Measurements from ENCODE around the gene LTB.
A peak's percentile ranks its signal among the peaks of the same experiment; 100 is the strongest.

LTB gene

DNA sequence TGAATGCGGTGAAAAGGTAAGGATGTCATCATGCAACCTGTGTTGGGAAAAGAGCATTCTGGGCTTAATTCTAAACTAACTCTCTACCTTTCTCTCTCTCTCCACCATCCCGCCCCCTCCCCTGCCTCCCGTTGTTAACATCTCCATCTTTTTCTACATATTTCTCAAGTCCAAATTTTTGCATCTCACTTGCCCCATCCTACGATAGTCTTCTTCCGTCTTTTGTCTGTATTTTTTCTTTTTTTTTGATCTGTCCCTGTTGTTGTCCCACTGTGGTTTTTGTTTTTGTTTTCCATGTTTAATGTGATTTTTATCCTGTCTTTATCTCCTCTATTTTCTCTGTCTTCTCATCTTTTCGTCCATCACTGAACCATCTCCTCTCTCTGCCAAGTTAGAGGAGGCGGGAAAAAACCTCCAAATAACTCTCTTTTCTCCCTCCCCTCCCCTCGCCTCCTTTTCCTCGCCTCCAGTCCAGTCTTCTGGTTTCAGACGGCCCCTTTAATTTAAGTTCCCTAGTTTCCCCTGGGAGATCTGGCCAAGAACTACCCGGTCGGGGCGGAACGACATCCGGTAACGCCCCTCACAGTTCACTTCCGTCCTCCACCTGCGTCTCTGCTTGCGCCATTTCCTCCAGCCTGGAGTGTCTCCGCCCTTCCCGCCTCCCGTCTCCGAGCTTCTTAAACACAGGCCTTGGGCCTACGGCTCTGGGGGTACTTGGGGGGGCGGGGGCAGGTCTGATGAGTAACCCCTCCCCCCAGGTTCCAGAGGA lies 35.1 kb downstream of the LTB start, which contains the start of gene NFKBIL1:
TSS of gene NFKBIL1 (plus strand) at position 651 of the 769 bp plus-strand sequence. CDS start at position 738, 87 bp downstream.
- peak; percentile 97 for DNase-seq

DNA sequence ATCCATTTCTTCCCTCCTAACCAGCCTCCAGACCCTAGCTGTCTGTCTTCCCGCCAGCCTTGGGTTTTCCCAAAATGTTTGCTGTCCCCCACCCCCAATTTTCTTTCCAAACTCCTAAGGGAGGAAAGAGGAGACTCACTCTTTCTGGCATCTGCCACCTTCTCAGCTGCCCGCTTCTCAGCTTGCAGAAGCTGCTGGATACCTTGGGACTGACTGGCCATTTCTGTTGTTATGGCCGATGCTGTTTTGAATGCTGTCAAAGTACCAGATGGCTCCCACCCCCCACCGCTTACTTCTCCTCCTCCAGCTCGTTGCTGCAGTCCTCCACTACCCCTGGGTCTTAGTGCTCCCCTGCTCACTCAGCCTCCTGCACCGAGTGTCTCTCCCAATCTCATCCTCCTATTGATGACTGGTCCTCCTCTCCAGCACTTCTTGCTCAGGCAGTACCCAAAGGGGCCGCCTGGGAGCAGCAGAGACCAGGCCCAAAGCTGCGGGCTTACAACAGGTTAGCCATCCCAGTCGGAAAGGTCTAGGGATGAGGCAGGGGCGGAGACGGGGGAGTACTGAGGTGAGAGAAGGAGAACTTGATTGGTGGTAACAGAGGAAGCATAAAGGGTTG lies 35.8 kb downstream of the LTB start, which contains the start of gene ATP6V1G2:
TSS of gene ATP6V1G2 (minus strand) at position 270 of the 619 bp plus-strand sequence. CDS start at position 221, 49 bp downstream.
- DNase-seq = peak; percentile 97

DNA sequence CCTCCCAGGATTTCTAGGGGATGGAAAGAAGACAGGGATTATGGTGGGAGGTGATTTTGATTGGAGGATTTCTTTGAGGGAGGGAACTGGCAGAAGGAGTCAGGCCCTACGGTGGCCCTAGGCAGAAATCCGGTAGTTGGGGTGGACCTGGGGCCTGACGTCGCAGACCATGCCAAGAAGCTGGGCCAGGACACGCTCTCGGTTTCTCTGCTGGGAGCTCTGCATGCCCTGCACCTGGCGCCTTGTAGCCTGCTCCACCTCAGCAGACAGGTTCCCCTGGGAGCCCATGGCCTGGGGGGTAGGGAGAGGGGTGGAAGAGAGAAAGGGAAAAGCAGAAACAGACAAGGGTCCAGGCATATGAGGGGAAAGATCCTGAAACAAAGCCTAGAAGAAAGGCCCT lies 36.9 kb downstream of the LTB start:
- DNase-seq = no peak

DNA sequence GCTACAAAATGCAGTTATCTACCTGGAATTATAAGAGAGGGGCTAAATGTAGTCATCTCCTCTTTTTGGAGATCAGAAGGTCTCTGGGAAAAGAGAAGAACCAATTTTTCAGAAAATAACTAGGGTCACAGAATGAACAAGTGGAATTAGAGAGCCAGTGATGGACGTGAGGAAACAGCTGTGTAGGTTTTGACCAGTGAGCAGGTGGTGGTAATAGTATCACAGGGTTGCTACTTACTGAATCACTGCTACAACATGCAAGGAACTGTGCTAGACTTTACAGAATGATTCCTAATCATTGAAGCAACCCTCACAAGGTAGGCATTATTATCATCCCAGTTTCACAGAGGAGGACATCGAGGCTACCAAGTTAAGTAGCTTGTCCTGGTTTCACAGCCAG lies 37.5 kb downstream of the LTB start:
- no peak for DNase-seq

DNA sequence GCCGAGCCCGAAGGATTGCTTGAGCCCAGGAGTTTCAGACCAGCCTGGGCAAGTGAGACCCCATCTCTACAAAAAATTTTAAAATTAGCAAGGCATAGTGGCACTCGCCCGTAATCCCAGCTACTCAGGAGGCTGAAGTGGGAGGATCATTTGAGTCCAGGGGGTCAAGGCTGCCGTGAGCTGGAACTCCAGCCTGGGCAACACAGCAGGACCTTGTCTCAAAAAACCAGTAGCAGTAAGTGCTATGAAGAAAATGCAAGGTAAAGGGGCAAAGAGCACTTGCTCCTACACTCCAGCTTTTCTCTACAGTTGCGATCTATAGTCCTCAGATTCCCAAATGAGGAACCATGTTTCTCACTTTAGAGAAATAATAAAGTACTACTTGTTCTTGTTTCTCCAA lies 38.6 kb downstream of the LTB start:
- no peak for DNase-seq

DNA sequence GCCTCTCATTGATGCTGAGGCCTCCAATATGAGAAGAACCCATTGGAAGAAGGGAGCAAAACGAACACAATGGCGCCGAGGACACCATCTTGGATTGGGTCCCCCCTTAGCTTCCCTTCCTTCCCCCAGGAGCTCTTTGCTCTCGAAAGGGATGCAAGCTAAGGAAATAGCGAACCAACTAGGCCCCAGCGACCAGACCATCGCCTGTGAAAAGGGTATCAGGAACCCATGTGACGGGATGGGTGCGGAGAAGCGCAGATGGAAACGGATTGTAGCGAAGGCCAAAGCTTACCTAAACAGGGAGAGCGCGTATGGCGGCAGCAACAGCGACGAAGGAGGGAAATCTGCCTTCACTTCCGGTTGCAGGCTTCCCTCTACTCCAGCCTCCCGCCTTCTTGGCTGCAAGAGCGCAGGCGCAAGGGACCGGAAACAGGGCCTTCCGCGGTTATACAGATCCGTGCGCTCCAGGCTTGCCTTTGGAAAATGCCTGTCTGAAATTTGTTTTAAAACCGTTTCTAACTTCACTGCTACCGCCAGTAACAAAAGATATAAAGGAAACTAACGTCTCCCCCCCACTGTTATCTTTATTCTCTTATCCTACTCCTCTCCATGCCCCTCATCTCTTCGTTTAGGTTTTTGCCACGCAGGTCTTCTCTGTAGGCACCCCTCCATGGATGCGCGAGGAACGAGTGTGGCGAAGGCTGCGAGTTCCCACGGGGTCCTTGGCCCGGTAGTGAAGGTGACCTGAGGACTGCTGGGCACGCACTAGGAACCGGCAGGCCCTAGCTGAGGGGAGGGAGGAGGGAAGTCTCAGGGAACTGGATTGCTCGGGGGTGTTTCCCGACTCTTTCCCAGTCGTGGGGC lies 40.3 kb downstream of the LTB start, which contains the start of gene DDX39B:
TSS of gene DDX39B (minus strand) at position 346 of the 864 bp plus-strand sequence. CDS start 1,471 bp downstream, outside the sequence.
- DNase-seq = peak; percentile 97

DNA sequence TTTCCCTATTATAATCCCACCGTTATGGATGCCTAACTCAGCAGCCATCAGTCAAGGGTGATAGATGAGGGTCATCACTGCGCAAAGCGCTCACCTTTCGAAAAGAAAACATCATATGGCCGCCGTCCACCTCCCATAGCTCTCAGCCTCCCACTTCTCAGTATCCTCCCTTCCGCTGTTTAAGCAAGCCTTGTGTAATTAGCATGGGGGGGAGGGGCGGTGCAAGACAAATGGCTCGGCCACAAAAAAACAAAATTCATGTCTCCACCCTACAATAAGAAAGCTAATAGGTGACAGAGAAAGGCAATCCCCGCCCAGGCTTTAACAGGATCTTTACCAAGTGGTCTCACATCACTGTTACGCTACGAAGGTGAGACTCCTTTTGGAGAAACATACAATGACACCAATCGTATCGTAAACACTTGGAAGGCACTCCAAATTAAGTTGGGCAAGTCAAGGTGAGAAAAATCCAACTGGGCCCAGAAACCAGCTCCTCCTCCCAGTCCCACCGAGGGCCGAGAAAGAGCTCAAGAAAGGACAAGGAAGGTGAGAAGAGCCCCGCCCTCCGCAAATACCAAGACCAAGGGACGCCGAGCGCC lies 41.1 kb downstream of the LTB start:
- DNase-seq = peak; percentile 65

DNA sequence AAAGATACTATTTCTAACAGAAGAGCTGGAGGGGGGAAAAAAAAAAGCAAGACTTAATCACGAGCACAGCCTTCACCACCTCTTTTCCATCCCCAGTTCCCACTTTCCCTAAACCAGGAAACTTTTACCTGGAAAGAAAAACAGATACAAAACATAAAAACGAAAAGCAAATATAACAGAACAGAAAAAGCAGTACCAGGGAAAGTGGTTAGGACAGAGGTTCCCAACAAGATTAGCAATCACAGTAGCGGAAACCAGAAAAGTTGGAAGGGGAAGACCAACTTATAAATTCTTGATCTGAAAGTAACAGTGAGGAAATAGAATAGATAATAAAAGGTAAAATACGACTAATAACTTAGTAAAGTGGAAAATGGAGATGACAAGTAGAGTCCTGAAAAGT lies 41.6 kb downstream of the LTB start:
- DNase-seq = no peak

DNA sequence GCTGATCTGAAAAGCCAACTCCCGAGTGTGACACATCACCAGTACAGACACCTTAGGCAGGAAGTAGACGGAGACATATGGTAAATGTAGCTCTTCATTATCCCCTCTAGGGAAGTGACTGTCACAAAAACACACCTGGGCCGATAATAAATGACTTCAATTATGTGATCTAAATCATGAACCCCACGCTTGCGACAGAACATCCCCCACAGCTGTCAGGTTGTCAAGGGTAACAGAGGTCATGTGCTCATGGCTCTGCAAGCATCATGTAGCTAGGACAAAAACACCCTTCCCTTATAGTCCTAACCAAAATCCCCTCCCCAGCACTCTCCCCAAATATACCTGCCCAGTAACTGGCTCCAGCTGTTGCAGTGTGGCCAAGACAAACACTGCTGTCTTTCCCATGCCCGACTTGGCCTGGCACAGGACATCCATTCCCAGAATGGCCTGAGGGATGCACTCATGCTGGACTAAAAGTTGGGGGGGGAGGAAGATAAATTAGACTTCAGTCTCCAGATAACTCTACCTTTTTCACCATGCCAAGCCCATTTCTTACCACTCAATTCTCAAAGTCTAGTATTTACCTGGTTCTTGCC lies 43.3 kb downstream of the LTB start:
- no peak for DNase-seq

DNA sequence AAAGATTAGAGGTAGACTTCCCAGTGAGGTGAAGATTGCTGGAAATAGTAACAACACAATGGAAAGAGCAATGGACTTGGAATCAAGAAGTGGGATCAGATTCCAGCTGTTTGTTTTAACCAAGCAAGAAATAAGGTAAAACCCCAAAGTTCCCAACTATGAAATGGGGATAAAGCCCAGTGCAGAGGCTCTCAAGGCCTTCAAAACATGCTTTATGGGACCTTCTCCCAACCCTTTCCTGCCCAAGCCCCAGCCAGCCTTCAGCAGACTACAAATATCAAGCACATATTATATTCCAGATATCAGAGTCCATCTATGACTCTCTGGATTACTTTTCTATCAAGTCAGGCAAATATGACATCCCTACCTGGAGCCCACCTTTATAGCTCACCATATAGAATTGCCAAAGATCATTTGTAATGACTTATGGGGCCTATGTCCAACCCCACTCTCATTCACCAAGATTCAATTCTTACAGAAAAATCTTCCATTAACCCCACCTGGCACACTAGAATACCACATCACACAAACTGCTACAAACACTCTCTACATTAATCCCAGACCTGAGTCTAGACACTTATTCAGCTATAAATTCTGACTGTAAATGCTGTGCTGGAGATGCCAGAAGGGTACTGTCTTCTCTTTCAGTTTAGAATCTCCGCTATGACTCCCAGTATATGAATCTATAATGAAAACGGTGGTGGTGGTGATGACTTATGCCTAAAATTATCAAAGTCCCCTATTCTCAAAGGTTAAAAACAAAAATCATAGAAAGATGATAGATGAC lies 46.5 kb downstream of the LTB start:
- no peak for DNase-seq

DNA sequence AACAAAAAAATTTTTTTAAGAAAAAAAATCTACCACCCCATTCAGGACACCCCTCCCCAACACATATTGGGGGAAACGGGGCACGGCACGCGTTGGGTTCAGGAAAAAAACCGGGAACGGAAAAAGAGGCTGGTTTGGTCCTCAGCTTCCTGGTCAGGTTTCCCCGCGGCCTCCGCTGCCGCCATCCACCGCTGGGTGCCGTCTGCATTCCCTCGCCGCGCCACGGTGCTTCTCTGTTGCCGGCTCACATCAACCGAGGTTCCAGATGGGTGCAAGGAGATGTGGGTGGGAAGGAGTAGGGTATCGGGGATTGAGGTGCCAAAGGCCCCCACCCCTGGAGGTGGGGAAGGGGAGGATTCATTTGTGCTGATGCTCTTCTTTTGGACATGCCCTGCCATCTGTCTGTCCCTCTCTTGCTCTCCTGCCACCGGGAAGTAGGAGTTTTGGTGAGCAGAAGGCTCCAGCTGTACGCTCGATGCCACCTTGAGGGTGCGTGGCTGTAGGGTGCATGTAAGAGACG lies 47.6 kb downstream of the LTB start:
- DNase-seq = no peak

DNA sequence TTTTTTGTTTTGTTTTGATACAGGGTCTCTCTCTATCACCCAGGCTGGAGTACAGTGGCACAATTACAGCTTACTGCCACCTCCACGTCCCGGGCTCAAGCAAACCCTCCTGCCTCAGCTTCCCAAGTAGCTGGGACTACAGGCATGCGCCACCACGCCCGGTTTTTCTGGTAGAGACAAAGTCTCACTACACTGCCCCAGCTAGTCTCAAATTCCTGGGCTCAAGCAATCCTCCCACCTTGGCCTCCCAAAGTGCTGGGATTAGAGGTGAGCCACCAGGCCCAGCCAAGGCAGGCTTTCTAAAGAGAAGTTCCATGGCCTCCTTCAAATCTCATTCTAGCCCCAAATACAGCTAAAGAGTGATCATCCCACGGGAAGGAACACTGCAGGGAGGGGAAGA lies 48.2 kb downstream of the LTB start:
- no peak for DNase-seq

DNA sequence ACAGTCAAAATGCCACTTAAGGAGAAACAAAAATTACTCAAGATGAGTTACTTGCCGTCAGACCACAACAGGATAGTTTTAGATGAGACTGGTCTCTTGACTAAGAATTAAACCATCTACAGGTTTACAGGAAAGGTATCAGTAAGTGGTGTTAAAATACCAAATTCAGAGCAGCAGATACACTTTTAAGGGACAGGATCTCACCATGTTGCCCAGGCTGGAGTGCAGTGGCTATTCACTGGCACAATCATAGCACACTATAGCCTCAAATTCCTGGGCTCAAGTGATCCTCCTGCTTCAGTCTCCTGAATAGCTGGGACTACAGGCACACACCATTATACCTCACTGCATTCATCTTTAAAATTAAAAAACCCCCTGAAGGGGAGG lies 48.8 kb downstream of the LTB start:
- DNase-seq = no peak

DNA sequence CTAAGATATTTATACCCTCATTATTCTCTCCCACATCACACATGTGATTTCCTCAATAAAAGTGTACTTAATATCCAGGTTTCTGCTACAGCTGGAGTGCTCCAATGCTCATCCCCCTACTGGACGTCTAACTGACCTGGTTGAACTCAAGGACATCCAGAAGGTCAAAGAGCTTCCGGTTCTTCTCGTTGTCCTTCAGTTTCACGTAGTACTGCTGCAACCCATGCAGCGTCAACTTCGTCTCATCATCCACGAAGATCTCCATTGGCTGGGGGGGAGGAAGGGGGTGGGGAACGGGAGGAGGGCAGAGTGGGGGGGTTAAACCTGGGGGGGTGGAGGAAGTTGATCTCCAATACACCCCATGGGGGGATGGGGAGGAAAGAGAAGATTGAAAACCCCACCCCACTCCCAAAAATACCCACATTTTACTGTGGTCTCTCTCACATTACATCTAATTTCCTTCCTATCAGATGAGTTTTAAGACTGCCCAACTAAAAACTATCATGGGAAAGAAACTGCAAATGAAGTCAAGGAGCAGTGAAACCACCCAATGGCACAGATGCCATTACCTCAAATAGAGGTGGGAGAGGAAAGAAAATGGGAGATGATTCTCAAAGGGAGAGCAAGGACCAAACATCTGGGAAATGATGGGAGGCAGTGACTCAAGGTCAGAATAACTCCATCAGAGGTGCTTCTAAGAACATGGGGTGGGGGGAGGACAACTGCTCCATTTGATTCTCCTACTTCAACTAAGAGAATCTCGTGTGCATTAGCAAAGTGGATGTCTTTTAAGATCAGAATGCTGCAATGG lies 49.4 kb downstream of the LTB start:
- no peak for DNase-seq

DNA sequence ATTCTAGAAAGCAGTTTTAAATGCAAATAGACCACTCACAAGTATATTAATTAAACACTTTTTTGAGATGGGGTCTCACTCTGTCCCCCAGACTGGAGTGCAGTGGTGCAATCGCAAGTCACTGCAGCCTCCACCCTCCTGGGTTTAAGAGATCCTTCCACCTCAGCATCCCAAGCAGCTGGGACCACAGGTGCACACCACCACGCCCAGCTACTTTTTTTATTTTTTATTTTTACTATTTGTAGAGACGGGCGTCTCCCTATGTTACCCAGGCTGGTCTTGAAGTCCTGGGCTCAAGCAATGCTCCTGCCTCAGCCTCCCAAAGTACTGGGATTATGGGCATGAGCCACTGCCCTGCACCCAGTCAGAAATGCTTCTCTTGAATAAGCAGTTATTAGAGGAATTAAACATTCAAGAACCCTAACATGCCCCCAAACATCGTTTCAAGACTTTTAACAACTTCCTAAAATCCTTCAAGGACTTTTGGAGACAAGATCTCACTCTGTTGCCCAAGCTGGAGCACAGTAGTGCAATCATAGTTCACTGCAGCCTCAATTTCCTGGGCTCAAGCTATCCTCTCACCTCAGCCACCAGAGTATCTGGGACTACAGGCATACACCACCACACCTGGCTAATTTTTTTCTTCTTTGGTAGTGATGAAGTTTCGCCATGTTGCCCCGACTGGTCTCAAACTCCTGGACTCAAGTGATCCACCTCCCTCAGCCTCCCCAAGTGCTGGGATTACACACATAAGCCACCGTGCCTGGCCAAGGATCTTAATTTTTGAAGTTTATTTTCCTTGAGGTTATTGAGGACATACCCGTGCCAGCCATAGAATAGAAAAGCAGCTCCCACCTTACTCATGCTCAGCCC lies 50.2 kb downstream of the LTB start:
- no peak for DNase-seq

DNA sequence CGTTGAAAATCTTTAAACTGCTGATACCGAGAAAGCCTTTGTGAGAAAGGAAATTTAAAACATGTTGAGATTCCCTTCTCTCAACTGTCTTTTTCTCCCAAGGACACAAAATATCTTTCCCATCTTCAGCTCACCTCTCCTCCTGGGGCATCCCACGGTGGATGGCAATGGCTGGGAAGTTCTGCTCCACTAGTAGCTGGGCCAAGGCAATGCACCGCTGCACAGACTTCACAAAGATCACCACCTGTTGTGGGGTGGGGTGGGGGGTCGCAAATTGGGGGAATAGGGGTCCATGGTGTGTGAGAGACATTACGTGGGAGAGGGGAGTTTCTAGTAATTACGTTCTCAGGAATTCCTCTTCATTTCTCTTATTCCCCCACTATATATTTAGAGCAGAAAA lies 51.1 kb downstream of the LTB start:
- DNase-seq = no peak

DNA sequence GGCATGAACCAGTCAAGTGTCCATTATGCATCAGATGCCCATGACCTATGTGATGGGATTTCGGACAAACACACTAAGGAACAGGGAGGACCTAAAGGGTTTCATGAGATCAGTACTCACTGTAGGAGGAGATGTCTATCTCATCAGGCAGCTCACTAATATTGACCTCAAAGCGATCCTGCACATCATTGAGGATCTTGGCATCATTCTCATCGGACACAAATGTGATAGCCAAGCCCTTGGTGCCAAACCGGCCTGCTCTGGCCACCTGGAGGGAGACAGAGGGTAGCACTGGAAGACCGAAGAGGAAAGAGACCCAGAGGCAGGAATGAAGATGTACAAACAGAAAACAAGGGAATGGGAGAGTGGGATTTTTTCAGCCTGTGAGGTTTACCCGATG lies 51.6 kb downstream of the LTB start:
- no peak for DNase-seq
